ENCODE measurements around the gene ARHGDIA.

The ARHGDIA gene

DNA sequence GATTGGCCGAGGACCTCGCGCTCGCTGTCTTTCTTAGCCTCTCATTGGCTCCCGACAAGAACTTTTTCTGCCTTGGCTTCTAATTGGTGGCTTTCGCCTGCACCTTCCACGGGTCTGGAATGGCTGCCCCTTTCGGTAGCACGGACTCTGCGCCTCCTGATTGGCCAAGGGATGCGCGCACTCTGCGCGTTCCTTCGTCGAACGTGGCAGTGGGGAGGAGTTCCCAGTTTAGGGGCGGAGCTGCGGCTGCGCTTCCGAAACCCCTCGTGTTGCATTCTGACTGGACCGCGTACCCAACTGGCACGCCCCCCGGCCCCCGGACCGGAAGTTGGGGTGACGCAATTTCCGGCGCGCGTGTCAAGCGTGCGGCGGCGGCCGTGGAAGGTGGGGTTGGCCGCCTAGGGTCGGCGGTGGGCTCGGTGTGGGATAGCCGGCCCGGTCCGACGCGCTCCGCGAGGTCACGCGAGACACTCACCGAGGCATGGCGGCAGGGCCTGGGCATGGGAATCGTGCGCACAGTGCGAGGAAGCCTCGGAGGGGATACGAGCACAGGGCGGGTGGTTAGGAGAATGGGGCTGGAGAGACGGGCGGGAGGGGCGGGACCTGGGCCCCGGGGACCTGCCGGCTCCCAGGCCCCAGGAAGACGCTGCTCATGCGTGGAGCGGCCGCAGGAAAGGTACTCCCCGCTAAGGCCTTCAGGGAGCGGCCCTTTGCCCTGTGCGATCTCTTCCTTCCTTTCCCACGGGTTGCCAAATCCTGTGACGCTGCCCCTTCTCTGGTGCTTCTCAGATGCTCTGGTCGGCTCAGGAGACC lies 10.2 kb downstream of the ARHGDIA start:
- peak; percentile 100 for DNase-seq

- no peak for DNase-seq
Observed at GRCh38 chr17:81859906-81860755, 11.0 kb downstream of the ARHGDIA start, which contains the start of gene P4HB. TSS of gene P4HB (minus strand) at chr17:81860535. CDS start at chr17:81860471, 64 bp downstream.

- DNase-seq, result no peak
Observed at GRCh38 chr17:81858967-81859905, 11.9 kb downstream of the ARHGDIA start.

- no peak for DNase-seq
Observed at GRCh38 chr17:81858170-81858966, 12.8 kb downstream of the ARHGDIA start.

DNA sequence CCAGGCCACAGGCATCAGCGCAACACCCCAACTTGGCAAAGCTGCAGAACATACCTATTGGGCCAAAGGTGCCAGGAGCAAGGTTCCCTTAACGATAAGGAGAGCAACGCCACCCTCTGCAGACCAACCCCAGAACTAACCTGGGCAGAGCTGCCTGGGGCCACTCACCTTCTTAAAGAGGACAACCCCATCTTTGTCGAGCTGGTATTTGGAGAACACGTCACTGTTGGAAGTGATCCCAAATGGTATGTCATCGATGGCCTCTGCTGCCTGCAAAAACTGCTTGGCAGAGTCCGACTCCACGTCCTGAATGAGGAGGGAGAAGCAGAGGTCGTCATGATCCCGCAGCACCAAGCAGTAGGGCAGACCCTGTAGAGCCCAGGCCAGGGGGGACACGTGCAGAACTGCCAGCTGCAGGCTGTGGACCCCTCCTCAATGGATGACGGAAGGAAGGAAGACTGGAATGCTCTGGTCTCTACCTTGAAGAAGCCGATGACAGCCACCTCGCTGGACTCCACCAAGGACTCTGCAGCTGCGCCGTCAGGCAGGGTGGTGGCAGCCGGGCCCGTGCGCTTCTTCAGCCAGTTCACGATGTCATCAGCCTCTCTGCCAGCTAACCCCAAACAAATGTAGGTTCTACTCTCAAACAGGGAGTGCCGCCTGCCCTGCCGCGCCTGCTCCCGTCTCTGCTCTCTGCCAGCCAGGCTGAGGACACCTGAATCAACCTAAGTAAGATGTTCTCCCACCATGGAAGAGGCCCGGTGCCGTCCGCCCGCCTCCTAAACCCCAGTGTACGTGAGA lies 16.0 kb downstream of the ARHGDIA start:
- no peak for DNase-seq

DNA sequence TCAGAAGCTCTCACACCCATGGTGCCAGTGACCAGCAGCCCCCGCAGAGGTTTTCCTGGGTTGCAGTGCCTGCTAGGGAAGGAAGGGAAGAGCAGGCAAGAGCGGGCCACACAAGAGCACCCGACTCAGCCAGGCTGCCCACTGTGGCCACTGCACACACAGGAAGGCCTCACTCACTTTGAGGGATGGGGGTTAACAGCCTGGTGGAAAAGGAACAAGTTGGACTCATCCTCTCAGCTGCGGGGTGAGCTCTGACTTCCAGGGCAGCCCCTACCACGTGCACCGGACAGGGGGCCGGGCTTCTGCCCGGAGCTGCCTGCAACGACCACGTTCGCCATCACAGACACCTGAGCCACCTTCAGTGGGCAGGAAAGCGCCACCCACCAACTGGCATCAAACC lies 18.9 kb downstream of the ARHGDIA start:
- no peak for DNase-seq

DNA sequence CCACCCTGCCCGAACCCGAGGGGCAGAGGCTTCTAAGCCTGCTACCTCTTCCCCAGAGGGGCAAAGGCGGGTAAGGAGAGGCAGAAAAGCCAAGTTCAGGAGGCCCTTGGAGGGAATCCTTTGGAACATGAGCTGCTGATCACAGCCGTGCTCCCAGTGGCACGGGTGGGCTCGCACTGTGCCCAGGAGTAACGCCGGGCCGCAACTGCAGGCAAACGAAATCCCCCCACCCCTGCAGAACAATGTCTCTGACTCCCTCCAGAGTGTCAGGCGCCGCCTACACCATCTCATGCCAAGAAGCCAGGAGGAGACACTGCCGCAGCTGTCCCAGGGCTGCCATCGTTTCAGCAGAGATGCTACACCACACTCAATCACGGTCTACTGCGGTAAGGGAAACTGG lies 19.7 kb downstream of the ARHGDIA start:
- DNase-seq, result no peak

DNA sequence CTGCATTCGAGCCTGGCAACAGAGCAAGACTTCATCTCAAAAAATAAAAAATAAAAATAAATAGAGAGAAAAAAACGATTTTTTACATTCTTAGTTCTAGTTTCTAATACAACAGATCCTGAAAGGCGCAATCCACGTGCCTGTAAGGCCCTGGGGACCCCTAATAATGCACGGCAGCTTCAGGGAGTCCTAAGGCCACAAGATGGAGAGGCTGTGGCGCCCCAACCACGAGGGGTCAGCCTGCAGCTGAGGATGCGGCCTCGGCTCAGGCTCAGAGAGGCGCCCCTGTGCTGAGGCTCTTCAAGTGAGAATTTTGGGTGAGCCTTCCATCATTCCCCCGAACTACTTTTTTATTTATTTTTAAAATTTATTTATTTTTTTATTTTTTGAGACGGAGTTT lies 21.7 kb downstream of the ARHGDIA start:
- no peak for DNase-seq

- no peak for DNase-seq
Observed at GRCh38 chr17:81846743-81847689, 24.1 kb downstream of the ARHGDIA start.

- no peak for DNase-seq
Observed at GRCh38 chr17:81845881-81846742, 25.0 kb downstream of the ARHGDIA start.

DNA sequence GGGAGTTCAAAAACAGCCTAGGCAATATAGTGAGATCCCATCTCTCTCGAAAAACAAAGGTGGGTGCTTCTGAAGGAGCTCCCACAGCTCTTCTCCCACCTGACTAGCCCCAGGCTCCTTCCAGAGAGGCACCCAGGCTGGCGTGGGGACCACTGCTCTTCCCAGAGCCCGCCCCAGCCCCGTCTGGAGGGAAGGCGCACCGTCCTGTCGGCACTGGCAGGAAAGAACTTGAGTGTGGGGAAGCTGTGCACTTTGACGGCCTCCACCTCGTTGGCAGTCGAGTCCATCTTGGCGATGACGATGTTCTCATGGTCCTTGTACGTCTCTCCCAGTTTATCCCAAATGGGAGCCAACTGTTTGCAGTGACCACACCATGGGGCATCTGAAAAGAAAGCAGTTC lies 25.8 kb downstream of the ARHGDIA start:
- DNase-seq, result no peak

DNA sequence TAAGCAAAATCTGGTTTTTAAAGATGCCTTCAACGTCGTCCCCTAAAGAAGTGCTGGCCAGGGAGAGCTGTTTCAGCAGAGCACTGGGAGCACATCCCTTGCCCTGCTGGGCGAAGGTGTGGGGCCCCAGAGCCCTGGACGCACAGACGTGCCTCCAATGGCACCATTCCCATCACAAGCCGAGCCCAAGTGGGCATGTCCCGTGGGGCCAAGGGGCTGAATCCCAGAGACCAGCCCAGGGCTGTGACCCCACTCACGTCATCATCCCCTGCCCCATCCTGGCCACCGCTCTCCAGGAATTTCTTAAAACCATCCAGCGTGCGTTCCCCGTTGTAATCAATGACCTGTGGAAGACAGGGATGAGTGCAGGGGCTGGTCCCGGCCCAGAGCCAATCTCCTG lies 26.2 kb downstream of the ARHGDIA start:
- no peak for DNase-seq

GRCh38 chr17:81844327-81844851 lies 26.7 kb downstream of the ARHGDIA start:
- DNase-seq, result no peak

DNA sequence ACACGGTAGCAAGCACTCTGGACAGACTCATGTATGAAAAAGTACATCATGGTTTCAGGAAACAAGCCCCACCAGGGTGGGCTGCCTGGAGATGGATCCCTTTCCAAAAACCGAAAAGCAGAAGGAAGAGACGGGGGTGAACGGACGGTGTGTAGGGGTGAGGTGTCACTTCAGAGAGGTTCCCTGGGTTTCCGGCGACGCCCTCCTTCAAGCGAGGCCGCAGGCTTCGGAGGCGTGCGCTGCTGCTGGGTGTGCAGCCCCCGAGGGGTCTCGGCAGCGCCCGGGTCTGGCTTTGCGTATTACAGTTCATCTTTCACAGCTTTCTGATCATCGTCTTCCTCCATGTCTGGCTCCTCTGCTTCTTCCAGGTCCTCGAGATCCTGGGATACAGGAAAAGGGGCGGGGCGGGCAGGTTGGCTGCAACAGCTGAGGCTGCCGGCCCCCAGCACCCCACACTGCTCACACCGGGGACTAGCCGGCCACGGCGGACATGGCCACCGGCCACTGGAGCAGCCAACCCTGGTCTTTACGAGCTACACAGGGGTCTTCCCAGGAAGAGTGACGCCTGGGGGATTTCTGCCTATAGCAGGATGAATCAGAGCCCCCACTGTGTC lies 27.3 kb downstream of the ARHGDIA start:
- no peak for DNase-seq

DNA sequence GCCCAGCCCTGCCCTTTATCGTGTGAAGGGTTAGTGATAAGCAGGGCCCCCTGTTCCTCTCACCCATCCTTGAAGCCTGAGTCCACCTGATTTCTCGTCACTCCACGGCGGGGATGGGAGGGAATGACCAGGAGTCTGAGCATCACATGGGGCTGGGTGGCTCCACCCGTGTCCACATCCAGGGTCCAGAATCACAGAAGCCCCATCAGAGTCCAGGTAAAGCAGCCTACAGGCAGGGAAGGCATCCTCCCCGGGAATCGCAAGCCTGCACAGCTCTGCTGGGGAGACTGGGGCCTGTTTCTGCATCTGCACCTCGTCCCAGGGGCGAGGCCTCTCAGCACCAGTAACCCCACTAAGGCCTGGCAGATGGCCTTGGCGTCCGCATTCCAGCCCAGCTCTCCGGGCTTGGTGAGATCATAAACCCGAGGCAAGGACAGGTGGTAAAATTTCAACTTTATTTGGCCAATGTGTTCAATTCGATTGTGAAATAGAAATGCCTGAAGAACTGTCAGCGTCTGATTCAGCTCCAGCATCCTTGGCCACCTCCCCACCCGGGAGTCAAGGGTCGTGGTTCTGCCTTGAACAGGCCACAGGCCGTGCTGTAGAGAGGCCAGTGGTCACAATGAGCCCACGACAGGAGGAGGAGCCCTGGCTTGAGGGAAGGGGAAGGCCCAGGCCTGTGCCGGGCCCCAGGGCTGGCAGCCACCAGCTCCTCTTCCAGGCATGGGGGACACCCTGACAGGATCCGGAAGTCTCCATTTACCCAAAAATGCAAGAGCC lies 28.2 kb downstream of the ARHGDIA start:
- DNase-seq, result no peak

- DNase-seq, result no peak
Observed at GRCh38 chr17:81842378-81842724, 28.8 kb downstream of the ARHGDIA start.

- DNase-seq, result no peak
Observed at GRCh38 chr17:81841866-81842265, 29.3 kb downstream of the ARHGDIA start.

All from NCI-H1694 (cell line).